Testis (tissue), 2 donors: Measurements from ENCODE around the gene MACROD2.

Experiments
- POLR2A ChIP-seq: fragments of 450-650 bp; IDR thresholded peaks from one replicate; pipeline ENCODE4 v1.6.1; 2017; ENCODE audit warnings: antibody characterized with exemption, mild to moderate bottlenecking, moderate library complexity
- TF ChIP-seq, protein P1 (sequence below), 3 experiments: fragments of 450-650 bp in 2 of 3; fragments of 200-600 bp in 1 of 3; sonication (generic) in 1 of 3; IDR thresholded peaks; one replicate each; pipeline ENCODE4 v1.5.1; 2016 to 2019; ENCODE audit warnings: antibody characterized with exemption in 3 of 3, mild to moderate bottlenecking in 2 of 3, moderate library complexity in 1 of 3

DNA sequence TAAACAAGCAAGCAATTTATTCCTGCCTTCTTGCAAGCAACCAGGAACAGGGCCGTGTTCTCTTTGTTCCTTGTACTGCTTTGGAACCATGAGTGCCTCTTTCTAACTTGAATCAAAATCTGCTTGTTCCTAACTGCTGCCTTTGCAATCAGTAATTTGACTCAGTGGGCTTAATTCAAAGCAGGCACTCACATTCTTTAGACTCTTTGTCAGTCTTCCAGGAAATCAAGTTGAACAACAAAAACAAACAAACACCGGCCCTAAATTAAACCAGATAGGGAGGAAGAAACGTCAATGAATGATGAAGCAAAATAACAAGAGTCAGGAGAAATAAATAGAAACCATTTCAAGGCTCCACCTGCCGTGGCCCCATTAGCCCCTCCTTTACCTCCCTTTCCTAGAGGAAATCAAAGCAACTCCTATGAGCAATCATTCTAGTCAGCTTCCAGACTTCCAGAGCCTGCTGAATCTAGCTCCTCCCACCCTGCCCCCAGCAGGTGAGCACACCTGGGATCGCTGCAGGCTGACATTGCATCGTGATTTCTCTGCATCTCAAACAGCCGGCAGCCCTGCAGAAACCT is 924.3 kb downstream of the MACROD2 start:
- TF ChIP-seq, protein P1, sequence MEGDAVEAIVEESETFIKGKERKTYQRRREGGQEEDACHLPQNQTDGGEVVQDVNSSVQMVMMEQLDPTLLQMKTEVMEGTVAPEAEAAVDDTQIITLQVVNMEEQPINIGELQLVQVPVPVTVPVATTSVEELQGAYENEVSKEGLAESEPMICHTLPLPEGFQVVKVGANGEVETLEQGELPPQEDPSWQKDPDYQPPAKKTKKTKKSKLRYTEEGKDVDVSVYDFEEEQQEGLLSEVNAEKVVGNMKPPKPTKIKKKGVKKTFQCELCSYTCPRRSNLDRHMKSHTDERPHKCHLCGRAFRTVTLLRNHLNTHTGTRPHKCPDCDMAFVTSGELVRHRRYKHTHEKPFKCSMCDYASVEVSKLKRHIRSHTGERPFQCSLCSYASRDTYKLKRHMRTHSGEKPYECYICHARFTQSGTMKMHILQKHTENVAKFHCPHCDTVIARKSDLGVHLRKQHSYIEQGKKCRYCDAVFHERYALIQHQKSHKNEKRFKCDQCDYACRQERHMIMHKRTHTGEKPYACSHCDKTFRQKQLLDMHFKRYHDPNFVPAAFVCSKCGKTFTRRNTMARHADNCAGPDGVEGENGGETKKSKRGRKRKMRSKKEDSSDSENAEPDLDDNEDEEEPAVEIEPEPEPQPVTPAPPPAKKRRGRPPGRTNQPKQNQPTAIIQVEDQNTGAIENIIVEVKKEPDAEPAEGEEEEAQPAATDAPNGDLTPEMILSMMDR (IDR thresholded peaks at IDR 0.05) = no peak
- no peak for TF ChIP-seq POLR2A
